HG03575 (cell line): ENCODE data around the gene RGP1.
A peak's percentile ranks its signal among the peaks of the same experiment; 100 is the strongest.

Experiments used
- ATAC-seq: cut with Tn5 transposase; IDR thresholded peaks from one replicate; pipeline ENCODE4 v1.9.1; 2021; ENCODE audit not compliant: unreplicated experiment, insufficient number of reproducible peaks, low FRiP score; ENCODE audit errors: extremely low read depth

The RGP1 gene

GRCh38 chr9:35718721-35719511 lies 30.2 kb upstream of the RGP1 start:
- no peak for ATAC-seq

- no peak for ATAC-seq
Observed at GRCh38 chr9:35719546-35719945, 29.5 kb upstream of the RGP1 start.

- ATAC-seq, result no peak
Observed at GRCh38 chr9:35723426-35723825, 25.7 kb upstream of the RGP1 start.

- ATAC-seq, result no peak
Observed at GRCh38 chr9:35723908-35724307, 25.2 kb upstream of the RGP1 start.

- ATAC-seq, result no peak
Observed at GRCh38 chr9:35725362-35725761, 23.7 kb upstream of the RGP1 start.

- no peak for ATAC-seq
Observed at GRCh38 chr9:35726931-35727330, 22.2 kb upstream of the RGP1 start.

GRCh38 chr9:35727676-35728040 lies 21.4 kb upstream of the RGP1 start:
- ATAC-seq, result no peak

GRCh38 chr9:35728041-35728971 lies 20.8 kb upstream of the RGP1 start:
- ATAC-seq, result no peak

- no peak for ATAC-seq
Observed at GRCh38 chr9:35729101-35729500, 20.0 kb upstream of the RGP1 start.

- no peak for ATAC-seq
Observed at GRCh38 chr9:35729700-35730485, 19.2 kb upstream of the RGP1 start.

- ATAC-seq, result no peak
Observed at GRCh38 chr9:35730486-35730854, 18.6 kb upstream of the RGP1 start.

GRCh38 chr9:35731415-35732184 lies 17.5 kb upstream of the RGP1 start:
- no peak for ATAC-seq

GRCh38 chr9:35732185-35732799 lies 16.8 kb upstream of the RGP1 start, which contains the start of the genes CREB3 and TLN1:
Gene CREB3, plus strand, starts transcription at chr9:35732666. Its CDS starts 107 bp downstream, at chr9:35732773.
Gene TLN1, minus strand, starts transcription at chr9:35732195. Its CDS starts 6,501 bp downstream, at chr9:35725694.
- peak; percentile 55 for ATAC-seq

GRCh38 chr9:35732800-35733541 lies 16.1 kb upstream of the RGP1 start:
- ATAC-seq, result no peak

GRCh38 chr9:35734096-35734495 lies 15.0 kb upstream of the RGP1 start:
- no peak for ATAC-seq

GRCh38 chr9:35736201-35736633 lies 12.9 kb upstream of the RGP1 start:
- no peak for ATAC-seq

- ATAC-seq, result no peak
Observed at GRCh38 chr9:35737143-35737542, 11.9 kb upstream of the RGP1 start.
